ENCODE measurements around the gene HECA.
A peak's percentile ranks its signal among the peaks of the same experiment; 100 is the strongest.
"Not testable (repeated sequence)": the region's sequence is repeated elsewhere in the genome, so short reads cannot be mapped to it uniquely, and the experiment has no call there.

The HECA gene

DNA sequence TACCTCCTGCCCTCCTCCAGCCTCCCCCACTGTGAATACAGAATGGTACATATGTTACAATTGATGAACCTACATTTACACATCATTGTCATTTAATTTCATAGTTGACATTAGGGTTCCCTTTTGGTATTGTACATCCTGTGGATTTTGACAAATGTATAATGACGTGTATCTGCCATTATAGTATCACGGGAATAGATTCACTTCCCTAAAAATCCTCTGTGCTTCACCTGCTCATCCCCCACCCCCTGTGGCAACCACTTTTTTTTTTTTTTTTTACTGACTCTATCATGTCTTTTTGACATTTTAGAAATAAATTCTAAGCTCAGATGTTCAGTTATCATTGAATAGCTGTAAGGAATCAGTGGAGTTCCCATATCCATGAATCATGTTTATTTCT, 30.4 kb downstream of the HECA start:
- DNase-seq: no peak

- no peak for DNase-seq
Measured at GRCh38 chr6:139166238-139166955, 31.5 kb downstream of the HECA start.

- DNase-seq: no peak
Measured at GRCh38 chr6:139166956-139167313, 32.1 kb downstream of the HECA start.

- no peak for DNase-seq
Measured at GRCh38 chr6:139172151-139172550, 37.3 kb downstream of the HECA start.

- no peak for DNase-seq
Measured at GRCh38 chr6:139172567-139172966, 37.7 kb downstream of the HECA start.

GRCh38 chr6:139173172-139173571, 38.3 kb downstream of the HECA start:
- no peak for DNase-seq

DNA sequence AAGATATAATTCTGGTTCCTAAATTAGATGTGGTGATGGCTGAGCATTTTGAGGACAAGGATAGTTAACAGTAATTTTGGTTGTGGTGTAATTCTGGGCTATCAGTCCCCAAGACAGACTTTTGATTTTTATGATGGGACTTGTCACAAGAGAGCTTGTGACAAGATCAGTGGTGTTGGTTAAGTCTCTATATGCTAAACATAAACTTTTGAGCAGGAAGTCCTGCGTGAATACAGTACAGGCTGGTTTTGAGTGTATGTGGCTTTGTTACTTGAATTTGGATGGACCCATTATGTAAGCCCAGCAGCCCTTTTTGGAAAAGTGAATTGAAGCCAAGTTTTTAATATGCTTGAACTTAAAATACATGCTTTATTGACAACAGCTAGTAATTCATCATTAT, 38.9 kb downstream of the HECA start:
- DNase-seq: no peak

DNA sequence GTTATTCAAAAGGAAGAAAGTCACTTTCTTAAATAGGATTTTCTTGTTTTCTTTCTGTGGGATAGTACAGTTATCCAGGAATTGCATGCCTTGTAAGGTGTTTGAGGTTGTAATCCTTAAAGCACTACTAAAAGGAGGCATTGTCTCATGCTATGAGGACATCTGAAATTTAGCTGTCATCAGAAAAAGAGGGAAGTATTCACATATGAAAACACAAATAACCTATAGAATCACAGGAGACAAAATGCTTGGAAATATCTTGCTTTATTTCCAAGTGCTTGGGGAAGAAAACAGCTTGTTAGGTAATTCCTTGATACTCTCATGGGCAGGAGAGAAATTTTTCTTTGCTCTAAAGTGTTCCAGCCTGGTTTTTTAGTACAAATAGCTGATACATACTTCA, 40.1 kb downstream of the HECA start:
- no peak for DNase-seq

- no peak for DNase-seq
Measured at GRCh38 chr6:139175389-139175948, 40.6 kb downstream of the HECA start.

DNA sequence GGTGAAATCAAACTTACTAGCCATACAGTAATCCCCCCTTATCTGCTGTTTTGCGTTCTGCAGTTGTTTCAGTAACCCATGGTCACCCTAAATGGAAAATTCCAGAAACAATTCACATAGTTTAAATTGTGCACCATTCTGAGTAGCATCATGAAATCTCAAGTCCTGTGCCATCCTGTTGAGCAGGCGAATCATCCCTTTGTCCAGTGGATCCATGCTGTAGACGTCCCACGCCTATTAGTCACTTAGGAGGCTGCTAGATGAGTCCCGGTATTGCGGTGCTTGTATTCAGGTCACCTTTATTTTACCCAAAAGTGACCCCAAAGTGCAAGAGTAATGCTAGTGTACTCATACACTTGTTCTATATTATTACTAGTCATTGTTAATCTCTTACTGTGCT, 46.4 kb downstream of the HECA start:
- no peak for DNase-seq

GRCh38 chr6:139184047-139184446, 49.2 kb downstream of the HECA start:
- no peak for DNase-seq

- DNase-seq: no peak
Measured at GRCh38 chr6:139184459-139184858, 49.6 kb downstream of the HECA start.

DNA sequence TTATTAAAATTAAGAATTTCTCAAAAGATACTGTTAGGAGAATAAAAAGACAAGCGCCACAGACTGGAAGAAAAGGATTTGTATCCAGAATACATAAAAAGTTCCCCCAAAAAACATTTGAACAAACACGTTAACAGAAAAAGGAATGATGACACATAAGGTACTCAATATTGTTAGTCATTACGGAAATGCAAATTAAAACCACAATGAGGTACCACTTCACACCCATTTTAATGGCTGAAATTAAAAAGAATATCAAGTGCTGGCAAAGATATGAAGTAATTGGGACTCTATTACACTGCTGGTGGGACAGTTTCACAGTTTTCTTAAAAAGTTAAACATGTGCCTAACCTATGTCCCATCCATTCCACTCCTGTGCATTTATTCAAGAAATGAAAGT, 51.4 kb downstream of the HECA start:
- no peak for DNase-seq

DNA sequence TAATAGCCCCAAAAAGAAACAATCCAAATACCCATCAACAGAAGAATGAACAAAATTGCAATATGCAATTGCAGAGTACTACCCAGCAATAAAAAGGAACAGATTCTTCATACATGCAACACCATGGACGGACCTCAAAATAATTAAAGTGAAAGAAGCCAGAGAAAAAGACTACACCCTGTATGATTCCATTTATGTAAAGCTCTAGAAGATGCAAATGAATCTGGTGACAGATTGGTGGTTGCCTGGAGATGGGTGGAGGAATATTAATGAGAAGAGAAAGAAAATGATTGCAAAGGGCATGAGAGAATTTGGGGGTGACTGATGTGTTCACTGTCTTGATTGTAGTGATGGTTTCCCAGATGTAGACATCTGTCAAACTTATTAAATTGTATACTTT, 51.8 kb downstream of the HECA start:
- no peak for DNase-seq

GRCh38 chr6:139187489-139187888, 52.6 kb downstream of the HECA start:
- no peak for DNase-seq

GRCh38 chr6:139189665-139190064, 54.8 kb downstream of the HECA start:
- no peak for DNase-seq

DNA sequence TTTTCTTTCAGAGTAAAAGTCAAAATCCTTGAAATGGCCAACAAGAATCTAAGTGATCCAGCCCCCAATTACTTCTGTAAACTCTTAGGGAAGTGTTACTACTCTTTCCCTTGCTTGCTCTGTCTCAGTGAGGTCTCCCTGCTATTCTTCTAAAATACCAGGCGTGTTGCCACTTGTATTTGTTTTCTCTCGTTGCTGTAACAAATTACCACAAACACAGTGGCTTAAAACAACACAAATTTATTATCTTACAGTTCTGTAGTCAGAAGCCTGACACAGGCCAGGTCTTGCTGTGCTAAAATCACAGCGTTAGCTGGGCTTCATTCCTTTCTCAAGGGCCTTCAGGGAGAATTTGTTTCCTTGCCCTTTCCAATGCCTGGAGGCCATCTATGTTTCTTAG, 59.9 kb downstream of the HECA start:
- no peak for DNase-seq

GRCh38 chr6:139198529-139199288, 63.8 kb downstream of the HECA start:
- no peak for DNase-seq

DNA sequence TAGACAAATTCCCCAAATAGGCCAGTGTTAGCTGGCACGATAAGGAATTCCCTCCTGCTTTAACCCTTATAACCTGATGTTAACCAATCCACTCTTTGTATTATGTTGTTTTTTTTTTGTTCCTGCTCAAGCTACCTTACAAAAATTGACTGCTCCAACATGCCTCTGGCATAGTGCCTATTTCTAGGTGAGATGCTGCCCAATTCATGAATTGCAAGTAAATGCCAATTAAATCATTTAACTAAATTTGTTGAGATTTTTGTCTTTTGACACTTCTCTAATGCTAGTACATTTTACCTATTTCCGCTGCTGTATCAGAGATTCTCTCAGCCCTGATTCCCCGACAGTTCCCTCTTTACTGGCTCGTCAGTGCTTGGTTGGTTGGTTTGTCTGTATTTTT, 66.5 kb downstream of the HECA start:
- DNase-seq: no peak

GRCh38 chr6:139204978-139205377, 70.1 kb downstream of the HECA start:
- DNase-seq: no peak

DNA sequence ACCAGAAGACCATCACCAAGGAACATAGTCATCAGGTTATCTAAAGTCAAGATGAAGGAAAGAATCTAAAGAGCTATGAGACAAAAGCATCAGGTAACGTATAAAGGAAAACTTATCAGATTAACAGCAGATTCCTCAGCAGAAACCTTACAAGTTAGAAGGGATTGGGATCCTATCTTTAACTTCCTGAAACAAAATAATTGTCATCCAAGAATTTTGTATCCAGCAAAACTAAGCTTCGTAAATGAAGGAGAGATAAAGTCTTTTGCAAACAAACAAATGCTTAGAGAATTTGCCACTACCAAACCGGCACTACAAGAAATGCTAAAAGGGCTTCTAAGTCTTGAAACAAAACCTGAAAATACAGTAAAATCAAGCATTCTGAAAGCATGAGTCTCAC, 71.0 kb downstream of the HECA start:
- DNase-seq: no peak

GRCh38 chr6:139210766-139211165, 75.9 kb downstream of the HECA start:
- not testable (repeated sequence) for DNase-seq

- not testable (repeated sequence) for DNase-seq
Measured at GRCh38 chr6:139212460-139212859, 77.6 kb downstream of the HECA start.

DNA sequence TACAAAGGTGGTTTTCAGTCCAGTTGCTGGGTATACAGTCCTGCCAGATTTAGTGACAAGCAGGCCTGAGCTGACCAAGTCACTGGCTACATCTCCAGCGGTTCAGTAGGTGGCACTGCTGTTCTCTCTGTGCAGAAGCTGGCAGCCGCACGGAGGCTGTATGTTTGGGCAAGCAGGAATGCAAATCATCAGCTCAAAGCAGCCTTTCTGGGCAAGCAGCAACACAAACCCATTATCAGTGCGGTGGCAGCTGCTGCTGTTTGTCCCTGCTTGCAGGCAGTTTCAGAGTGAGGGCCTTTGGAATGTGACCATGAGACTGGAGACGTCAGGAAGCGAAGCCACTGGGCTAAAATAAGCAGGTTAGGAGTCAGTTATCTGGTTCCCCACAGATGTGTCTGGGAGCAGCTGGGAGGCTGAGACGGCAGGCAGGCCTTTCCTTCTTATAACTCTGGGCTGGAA, 84.4 kb downstream of the HECA start:
- peak; percentile 39 for DNase-seq
